ENCODE results near the gene CFP.

GRCh38 chrX:47611926-47612325, 17.8 kb downstream of the CFP start:
- TF ChIP-seq CTCF (IDR thresholded peaks at IDR 0.05) (no peak), MLX (CRISPR knock-in tag; IDR thresholded peaks at IDR 0.05) (no peak), ZNF121 (CRISPR knock-in tag; IDR thresholded peaks at IDR 0.05) (no peak), ZNF512 (CRISPR knock-in tag; IDR thresholded peaks at IDR 0.05; ENCODE audit: borderline replicate concordance) (no peak), KAT7 (CRISPR knock-in tag; IDR thresholded peaks at IDR 0.05; ENCODE audit: borderline replicate concordance) (no peak), TEAD1 (CRISPR knock-in tag; IDR thresholded peaks at IDR 0.05) (no peak), NFYB (CRISPR knock-in tag; conservative IDR thresholded peaks at IDR 0.05; ENCODE audit: low read depth) (no peak), SP1 (CRISPR knock-in tag; conservative IDR thresholded peaks at IDR 0.05) (no peak), NFE2L1 (CRISPR knock-in tag; IDR thresholded peaks at IDR 0.05) (no peak), FOXJ3 (CRISPR knock-in tag; IDR thresholded peaks at IDR 0.05; ENCODE audit: borderline replicate concordance) (no peak), FOXP1 (CRISPR knock-in tag; IDR thresholded peaks at IDR 0.05; ENCODE audit: borderline replicate concordance) (no peak), ZNF416 (CRISPR knock-in tag; IDR thresholded peaks at IDR 0.05) (no peak), JUN (CRISPR knock-in tag; IDR thresholded peaks at IDR 0.05) (no peak), FOXK1 (CRISPR knock-in tag; IDR thresholded peaks at IDR 0.05) (no peak)

Measured in WTC11 (cell line).